ENCODE results near the gene CTIF. TPM values are rescaled to one million over a fixed set of nuclear protein-coding genes. Genes with fewer than 3 reads are reported as not detected.
A peak's percentile ranks its signal among the peaks of the same experiment; 100 is the strongest.

Gene CTIF
- polyA plus RNA-seq, 3 donors = 0.38 to 8.7 (median 1.2) TPM

GRCh38 chr18:48631851-48632250, 93.0 kb downstream of the CTIF start:
- Mint-ChIP-seq H3K4me3 (no peak overlapping the region), H3K27me3 (ENCODE audit: low read depth in 3 of 3) (peaks cover 0 to 2% (median 0%) of the 10 kb centered on the region in 3 donors), H3K4me1 (no peaks in the 10 kb centered on the region), H3K9me3 (peaks cover 0 to 3% (median 0%) of the 10 kb centered on the region in 7 donors), H3K27ac (peak overlapping the region in 1 of 7 donors; percentile 15), H3K36me3 (peaks cover 12 to 21% of the 10 kb centered on the region in 2 donors)
- no peak for DNase-seq
- H3K27me3 ChIP-seq (ENCODE audit: control insufficient read depth in 2 of 2, insufficient read depth in 2 of 2, low read length in 2 of 2) = no peaks in the 10 kb centered on the region
- H3K4me3 ChIP-seq (replicated peaks in 1 of 3; ENCODE audit: low read depth in 2 of 3, low read length in 3 of 3) = no peak overlapping the region
- no peaks in the 10 kb centered on the region for H3K79me2 ChIP-seq (ENCODE audit: insufficient read depth, low read length)
- H3K4me1 ChIP-seq (ENCODE audit: control insufficient read depth in 1 of 2, insufficient read depth in 2 of 2, low read length in 2 of 2) = no peaks in the 10 kb centered on the region
- H3K36me3 ChIP-seq (replicated peaks in 1 of 2; ENCODE audit: control insufficient read depth in 1 of 2, insufficient read depth in 2 of 2, low read length in 2 of 2) = peaks cover 0 to 13% of the 10 kb centered on the region in 2 donors
- no peak overlapping the region for H3K27ac ChIP-seq (ENCODE audit: low read depth in 1 of 2, low read length in 2 of 2)
- no peaks in the 10 kb centered on the region for H4K20me1 ChIP-seq (ENCODE audit: insufficient read depth, low read length)
- H3K4me2 ChIP-seq (replicated peaks; ENCODE audit: extremely low read depth, low read length, poor library complexity, severe bottlenecking) = no peak overlapping the region
- no peak overlapping the region for H3K9ac ChIP-seq (ENCODE audit: insufficient read depth, low read length, poor library complexity, severe bottlenecking)
- TF ChIP-seq CTCF (IDR thresholded peaks at IDR 0.05) = no peak
- H3K9me3 ChIP-seq (replicated peaks in 1 of 2; ENCODE audit: control insufficient read depth in 1 of 2, insufficient read depth in 1 of 2, low read length in 2 of 2) = no peaks in the 10 kb centered on the region
- no peak overlapping the region for H2AFZ ChIP-seq (ENCODE audit: insufficient read depth, low read depth, low read length, poor library complexity, severe bottlenecking)
- WGBS (ENCODE audit: insufficient coverage) = 100% methylated on average over 3 of the region's 6 CpGs
- intact Hi-C loops (cut with micrococcal nuclease) = no loop called here

GRCh38 chr18:48632676-48633257, 93.9 kb downstream of the CTIF start:
- Histone ChIP-seq H3K4me3 (replicated peaks in 1 of 3; ENCODE audit: low read depth in 2 of 3, low read length in 3 of 3) (no peak overlapping the region), H4K20me1 (ENCODE audit: insufficient read depth, low read length) (no peaks in the 10 kb centered on the region), H2AFZ (ENCODE audit: insufficient read depth, low read depth, low read length, poor library complexity, severe bottlenecking) (no peak overlapping the region), H3K9me3 (replicated peaks in 1 of 2; ENCODE audit: control insufficient read depth in 1 of 2, insufficient read depth in 1 of 2, low read length in 2 of 2) (no peaks in the 10 kb centered on the region), H3K27ac (ENCODE audit: low read depth in 1 of 2, low read length in 2 of 2) (no peak overlapping the region), H3K27me3 (ENCODE audit: control insufficient read depth in 2 of 2, insufficient read depth in 2 of 2, low read length in 2 of 2) (no peaks in the 10 kb centered on the region), H3K9ac (ENCODE audit: insufficient read depth, low read length, poor library complexity, severe bottlenecking) (no peak overlapping the region), H3K36me3 (replicated peaks in 1 of 2; ENCODE audit: control insufficient read depth in 1 of 2, insufficient read depth in 2 of 2, low read length in 2 of 2) (peaks cover 0 to 13% of the 10 kb centered on the region in 2 donors), H3K4me2 (replicated peaks; ENCODE audit: extremely low read depth, low read length, poor library complexity, severe bottlenecking) (no peak overlapping the region), H3K79me2 (ENCODE audit: insufficient read depth, low read length) (no peaks in the 10 kb centered on the region), H3K4me1 (ENCODE audit: control insufficient read depth in 1 of 2, insufficient read depth in 2 of 2, low read length in 2 of 2) (no peaks in the 10 kb centered on the region)
- Mint-ChIP-seq H3K27me3 (ENCODE audit: low read depth in 3 of 3) (peaks cover 0 to 2% (median 0%) of the 10 kb centered on the region in 3 donors), H3K36me3 (peaks cover 9 to 21% of the 10 kb centered on the region in 2 donors), H3K4me1 (no peaks in the 10 kb centered on the region), H3K4me3 (no peak overlapping the region), H3K27ac (no peak overlapping the region), H3K9me3 (peaks cover 0 to 3% (median 0%) of the 10 kb centered on the region in 7 donors)
- no peak for DNase-seq
- intact Hi-C loops (cut with micrococcal nuclease) = no loop called here
- WGBS (ENCODE audit: insufficient coverage) = 100% methylated on average over 1 of the region's 12 CpGs
- TF ChIP-seq CTCF (IDR thresholded peaks at IDR 0.05) = no peak
